ENCODE measurements around the gene E2F3. TPM values are rescaled to one million over a fixed set of nuclear protein-coding genes. Genes with fewer than 3 reads are reported as not detected.

E2F3 gene
- total RNA-seq, 1 experiment from 2014 or later: 18.7 TPM

GRCh38 chr6:20360471-20361119 is 41.1 kb upstream of the E2F3 start:
- POLR2A ChIA-PET: no interaction called here
- no peak for DNase-seq (ENCODE audit: unreplicated experiment)
- H3K27ac Mint-ChIP-seq (ENCODE audit: low read depth, unreplicated experiment): no peak overlapping the region
- H3K4me3 Mint-ChIP-seq (ENCODE audit: unreplicated experiment): no peak overlapping the region
- CTCF ChIA-PET: no interaction called here
- BruUV-seq (replicated peaks): no TSS peak
- H3K4me1 Mint-ChIP-seq (ENCODE audit: insufficient read depth, unreplicated experiment): no peaks in the 10 kb centered on the region
- no peaks in the 10 kb centered on the region for H3K27me3 Mint-ChIP-seq (ENCODE audit: insufficient read depth, unreplicated experiment)
- TF ChIP-seq CTCF (IDR thresholded peaks at IDR 0.05; ENCODE audit: unreplicated experiment): no peak
- intact Hi-C loops (cut with micrococcal nuclease): no loop called here
- H3K9me3 Mint-ChIP-seq (ENCODE audit: unreplicated experiment): no peaks in the 10 kb centered on the region
- no peaks in the 10 kb centered on the region for H3K36me3 Mint-ChIP-seq (ENCODE audit: insufficient read depth, unreplicated experiment)

GRCh38 chr6:20362623-20363022 is 39.1 kb upstream of the E2F3 start:
- Mint-ChIP-seq H3K4me1 (ENCODE audit: insufficient read depth, unreplicated experiment) (no peaks in the 10 kb centered on the region), H3K36me3 (ENCODE audit: insufficient read depth, unreplicated experiment) (no peaks in the 10 kb centered on the region), H3K27ac (ENCODE audit: low read depth, unreplicated experiment) (no peak overlapping the region), H3K9me3 (ENCODE audit: unreplicated experiment) (no peaks in the 10 kb centered on the region), H3K27me3 (ENCODE audit: insufficient read depth, unreplicated experiment) (no peaks in the 10 kb centered on the region), H3K4me3 (ENCODE audit: unreplicated experiment) (no peak overlapping the region)
- CTCF ChIA-PET: interaction anchor here (0.6 to 0.7 kb wide), 2 partner anchors 26 to 110 kb away, joined by 3 read pairs; no protein-coding TSS in a partner anchor
- intact Hi-C loops (cut with micrococcal nuclease): no loop called here
- POLR2A ChIA-PET: no interaction called here
- no TSS peak for BruUV-seq (replicated peaks)
- no peak for TF ChIP-seq CTCF (IDR thresholded peaks at IDR 0.05; ENCODE audit: unreplicated experiment)
- no peak for DNase-seq (ENCODE audit: unreplicated experiment)

- CTCF ChIA-PET: no interaction called here
- Mint-ChIP-seq H3K27me3 (ENCODE audit: insufficient read depth, unreplicated experiment) (no peaks in the 10 kb centered on the region), H3K4me1 (ENCODE audit: insufficient read depth, unreplicated experiment) (no peaks in the 10 kb centered on the region), H3K36me3 (ENCODE audit: insufficient read depth, unreplicated experiment) (no peaks in the 10 kb centered on the region), H3K27ac (ENCODE audit: low read depth, unreplicated experiment) (no peak overlapping the region), H3K9me3 (ENCODE audit: unreplicated experiment) (no peaks in the 10 kb centered on the region), H3K4me3 (ENCODE audit: unreplicated experiment) (no peak overlapping the region)
- TF ChIP-seq CTCF (IDR thresholded peaks at IDR 0.05; ENCODE audit: unreplicated experiment): no peak
- no TSS peak for BruUV-seq (replicated peaks)
- DNase-seq (ENCODE audit: unreplicated experiment): no peak
- POLR2A ChIA-PET: interaction anchor here (1.0 kb wide), 1 partner anchor 15 kb away, joined by 5 read pairs; no protein-coding TSS in a partner anchor
- intact Hi-C loops (cut with micrococcal nuclease): no loop called here
Measured at GRCh38 chr6:20364327-20364726, 37.4 kb upstream of the E2F3 start.

GRCh38 chr6:20365456-20365855 is 36.2 kb upstream of the E2F3 start:
- Mint-ChIP-seq H3K27me3 (ENCODE audit: insufficient read depth, unreplicated experiment) (no peaks in the 10 kb centered on the region), H3K9me3 (ENCODE audit: unreplicated experiment) (no peaks in the 10 kb centered on the region)
- POLR2A ChIA-PET: interaction anchor here (0.6 kb wide), 1 partner anchor 36 kb away, joined by 3 read pairs; the partner anchor contains the start of gene E2F3

More at GRCh38 chr6:20365456-20365855, 36.2 kb upstream of the E2F3 start:
- no peak for TF ChIP-seq CTCF (IDR thresholded peaks at IDR 0.05; ENCODE audit: unreplicated experiment)
- CTCF ChIA-PET: interaction anchor here (0.6 to 1.1 kb wide), 3 partner anchors 17 to 135 kb away, joined by 3 to 5 read pairs (median 4); no protein-coding TSS in a partner anchor
- H3K27ac Mint-ChIP-seq (ENCODE audit: low read depth, unreplicated experiment): no peak overlapping the region
- no TSS peak for BruUV-seq (replicated peaks)
- no peak overlapping the region for H3K4me3 Mint-ChIP-seq (ENCODE audit: unreplicated experiment)
- intact Hi-C loops (cut with micrococcal nuclease): no loop called here
- H3K4me1 Mint-ChIP-seq (ENCODE audit: insufficient read depth, unreplicated experiment): no peaks in the 10 kb centered on the region
- no peaks in the 10 kb centered on the region for H3K36me3 Mint-ChIP-seq (ENCODE audit: insufficient read depth, unreplicated experiment)
- no peak for DNase-seq (ENCODE audit: unreplicated experiment)

Data from MCF 10A (cell line).